HG03097 (cell line): ENCODE results near the gene APOBEC2.

ENCODE experiments used
- ATAC-seq: cut with Tn5 transposase; IDR thresholded peaks from one replicate; pipeline ENCODE4 v1.9.1; 2021; ENCODE audit not compliant: unreplicated experiment, low FRiP score

Gene APOBEC2

DNA sequence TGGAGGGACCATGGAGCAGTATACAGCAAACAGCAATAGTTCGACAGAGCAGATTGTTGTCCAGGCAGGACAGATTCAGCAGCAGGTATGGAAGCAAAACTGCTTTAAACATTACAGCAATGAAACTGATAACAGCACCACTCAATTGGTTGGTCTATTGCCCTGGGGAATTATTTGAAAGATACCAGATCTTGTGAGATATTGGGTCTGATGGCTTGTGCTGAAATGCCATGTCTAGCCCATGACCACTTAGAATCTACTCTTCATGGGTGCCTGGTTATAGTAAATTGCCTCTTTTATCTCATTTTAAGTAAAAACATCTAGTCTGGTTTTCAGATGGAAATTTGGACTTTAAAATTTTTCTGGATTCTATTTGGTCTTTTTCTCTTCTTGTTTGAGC lies 26.1 kb downstream of the APOBEC2 start:
- no peak for ATAC-seq

DNA sequence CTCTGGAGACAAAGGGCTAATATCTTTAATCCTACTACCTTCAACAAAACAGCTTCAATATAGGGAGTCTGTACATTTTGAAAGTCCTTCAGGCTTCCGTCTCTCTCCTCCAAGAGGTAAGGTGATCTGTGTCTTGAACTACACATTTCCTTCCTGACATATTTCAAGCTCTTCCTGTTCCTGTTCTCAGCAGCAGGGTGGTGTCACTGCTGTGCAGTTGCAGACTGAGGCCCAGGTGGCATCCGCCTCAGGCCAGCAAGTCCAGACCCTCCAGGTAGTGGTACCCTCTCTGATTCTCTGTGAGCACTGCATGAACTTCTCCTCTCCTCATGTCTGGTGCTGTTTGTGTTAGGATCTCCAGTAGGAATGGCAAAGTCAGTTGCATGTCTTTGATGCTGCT lies 27.6 kb downstream of the APOBEC2 start:
- no peak for ATAC-seq

DNA sequence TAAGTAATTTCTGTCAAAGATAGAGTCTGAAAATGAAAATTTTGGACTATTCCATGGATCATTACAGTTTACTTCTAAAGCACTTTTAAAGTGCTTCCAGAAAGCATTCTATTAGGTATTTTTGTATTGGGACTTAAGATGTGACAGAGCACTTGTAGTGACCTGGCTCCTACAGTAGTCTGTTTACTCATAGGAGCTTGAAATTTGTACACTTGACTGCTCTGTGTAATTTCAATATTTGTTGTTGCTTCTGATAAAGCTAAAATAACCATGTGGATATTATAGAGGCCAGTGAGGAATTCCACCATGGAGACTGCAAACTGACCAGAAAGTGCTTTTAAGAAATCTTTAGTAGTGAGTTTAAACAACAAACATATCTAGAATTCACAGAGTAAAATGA lies 30.1 kb downstream of the APOBEC2 start:
- no peak for ATAC-seq

DNA sequence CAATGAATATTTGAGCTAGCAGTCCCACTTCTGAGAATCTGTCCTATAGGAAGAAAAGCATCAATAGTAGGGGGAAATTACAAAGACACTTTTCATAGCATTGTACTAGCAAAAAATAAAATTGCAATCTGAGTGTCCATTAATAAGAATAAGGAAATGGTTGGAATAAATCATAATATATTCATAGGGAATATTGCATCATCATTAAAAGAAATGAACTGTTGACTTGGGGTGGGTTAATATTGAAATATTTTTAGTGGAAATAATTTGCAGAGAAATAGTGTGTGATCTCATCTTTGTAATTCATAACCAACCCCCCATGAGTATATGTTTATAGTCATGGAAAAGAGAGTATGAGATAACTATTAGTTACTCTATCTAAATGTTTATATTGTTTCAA lies 32.2 kb downstream of the APOBEC2 start:
- no peak for ATAC-seq

GRCh38 chr6:41088451-41088850 lies 35.4 kb downstream of the APOBEC2 start:
- ATAC-seq, result no peak

DNA sequence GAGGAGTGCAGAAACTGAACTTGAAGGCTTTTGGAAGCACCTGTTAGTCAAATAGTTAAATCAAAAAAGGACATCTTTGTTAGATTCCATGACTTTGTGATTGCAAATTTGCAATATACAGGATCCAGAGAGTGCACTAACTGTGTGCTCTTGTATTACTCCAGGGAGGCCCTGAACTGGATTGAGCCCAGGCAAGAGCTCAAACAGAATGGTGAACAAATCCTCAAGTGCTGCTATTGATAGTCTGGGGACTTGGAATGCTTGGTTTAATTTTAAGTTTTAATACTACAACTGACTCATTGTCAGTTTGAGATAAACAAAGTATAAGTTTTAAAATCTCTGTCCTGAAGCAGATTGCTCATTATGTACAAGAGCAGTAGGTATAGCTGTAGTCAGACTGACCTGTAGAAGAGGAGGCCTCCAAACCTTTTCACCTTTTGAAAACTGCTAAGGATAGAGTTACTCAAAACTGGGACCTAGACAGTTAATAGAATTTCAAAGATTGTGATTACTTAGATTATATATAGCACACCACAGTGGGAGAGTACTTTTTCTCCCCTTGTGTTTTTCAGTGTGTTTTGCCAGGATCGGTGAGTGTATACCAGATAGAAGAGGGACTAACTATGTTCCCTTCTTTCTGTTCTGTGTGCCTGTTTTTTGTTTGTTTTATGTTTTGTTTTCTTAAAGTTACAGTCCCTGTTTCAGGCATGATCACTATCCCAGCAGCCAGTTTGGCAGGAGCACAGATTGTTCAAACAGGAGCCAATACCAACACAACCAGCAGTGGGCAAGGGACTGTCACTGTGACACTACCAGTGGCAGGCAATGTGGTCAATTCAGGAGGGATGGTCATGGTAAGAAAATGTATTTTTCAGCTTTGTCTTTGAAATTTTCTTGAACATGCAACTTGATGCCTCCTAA lies 38.1 kb downstream of the APOBEC2 start:
- no peak for ATAC-seq

DNA sequence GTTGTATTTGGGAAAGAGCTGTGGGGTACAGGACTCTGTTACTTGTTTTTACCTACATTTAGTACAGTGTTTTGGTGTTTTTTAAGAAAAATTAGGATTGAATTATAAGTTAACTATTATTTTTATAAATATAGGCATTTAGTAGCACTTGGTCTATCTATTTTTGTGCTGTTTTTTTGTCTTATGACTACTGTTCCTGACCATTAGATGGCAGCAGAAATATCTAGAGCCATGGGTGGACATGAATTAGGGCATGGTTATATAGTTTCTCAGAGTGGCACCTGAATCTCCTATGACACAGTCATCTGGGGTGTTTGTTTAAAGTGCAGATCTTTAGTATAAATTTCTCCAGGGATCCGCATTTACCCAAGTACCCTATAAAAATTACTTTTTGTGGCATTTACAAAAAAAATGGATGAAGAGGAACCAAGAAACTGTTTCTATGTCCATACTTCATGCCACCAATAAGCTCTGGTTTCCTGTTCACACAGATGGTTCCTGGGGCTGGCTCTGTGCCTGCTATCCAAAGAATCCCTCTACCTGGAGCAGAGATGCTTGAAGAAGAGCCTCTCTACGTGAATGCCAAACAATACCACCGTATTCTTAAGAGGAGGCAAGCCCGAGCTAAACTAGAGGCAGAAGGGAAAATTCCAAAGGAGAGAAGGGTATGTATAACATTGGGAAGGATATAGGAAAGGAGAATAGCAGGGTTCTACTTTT lies 39.6 kb downstream of the APOBEC2 start:
- ATAC-seq, result no peak

DNA sequence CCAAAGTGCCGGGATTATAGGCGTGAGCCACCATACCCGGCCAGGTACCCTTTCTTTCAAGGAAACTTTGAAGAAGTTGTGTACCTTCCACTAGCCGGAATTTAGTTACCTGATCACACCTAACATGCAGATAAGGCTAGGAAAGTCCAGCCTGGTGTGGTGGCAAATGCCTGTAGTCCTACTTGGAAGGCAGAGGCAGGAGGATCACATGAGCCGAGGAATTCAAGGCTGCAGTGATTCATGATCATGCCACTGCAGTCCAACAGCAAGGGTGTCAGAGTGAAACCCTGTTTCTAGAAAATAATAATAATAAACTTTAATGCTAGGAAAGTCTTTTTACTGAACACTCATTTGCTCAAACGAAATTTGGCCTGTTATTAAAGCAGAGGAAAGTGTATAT lies 40.7 kb downstream of the APOBEC2 start:
- ATAC-seq, result no peak

DNA sequence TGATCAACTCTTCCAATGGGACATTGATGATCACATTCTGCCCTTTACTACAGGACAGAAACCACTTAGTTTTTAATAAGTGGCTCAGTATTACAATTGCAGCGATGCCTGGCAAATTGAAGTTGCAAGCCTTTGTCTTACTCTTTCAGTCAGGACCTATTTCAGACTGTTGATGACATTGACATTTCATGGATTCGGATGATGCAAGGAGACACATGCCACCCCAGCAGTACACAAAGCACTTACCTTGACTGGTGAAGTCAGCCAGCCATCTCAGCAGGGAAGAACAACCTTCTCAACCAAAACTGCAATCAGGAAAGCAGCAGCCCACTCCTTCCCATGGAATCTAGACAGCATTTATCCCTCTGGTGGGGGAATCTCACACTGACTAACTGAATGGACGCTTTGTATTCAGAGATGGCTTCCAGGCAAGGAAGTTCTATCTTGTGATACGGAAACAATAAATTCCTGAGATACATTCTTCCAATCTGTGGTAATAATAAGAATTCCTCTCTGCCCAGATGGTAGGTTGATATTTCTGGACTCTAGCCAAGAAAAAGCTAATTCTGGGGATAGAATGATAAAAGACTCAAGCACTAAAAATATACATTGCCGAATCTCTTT lies 44.6 kb downstream of the APOBEC2 start:
- no peak for ATAC-seq

DNA sequence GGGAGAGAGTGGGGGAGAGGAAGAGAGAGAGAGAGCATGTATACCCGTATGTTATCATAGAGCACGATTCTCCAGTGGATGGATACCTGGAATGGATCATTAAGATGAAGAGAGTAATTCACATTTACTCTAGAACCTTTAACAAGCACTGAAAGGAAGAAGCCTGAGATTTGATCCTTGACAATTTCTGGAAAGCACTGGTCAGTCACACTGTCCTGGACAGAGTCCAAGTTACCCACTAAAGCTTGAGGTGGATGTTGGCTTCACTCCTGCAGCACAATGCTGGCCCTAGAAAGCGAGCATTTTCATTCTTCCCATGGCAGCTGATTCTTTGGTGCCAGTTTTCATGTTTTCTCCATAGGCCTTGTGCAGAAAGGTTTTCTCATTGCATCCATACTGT lies 45.4 kb downstream of the APOBEC2 start:
- no peak for ATAC-seq

- ATAC-seq, result no peak
These were observed 47.9 kb downstream of the APOBEC2 start for GRCh38 chr6:41100871-41101287.

DNA sequence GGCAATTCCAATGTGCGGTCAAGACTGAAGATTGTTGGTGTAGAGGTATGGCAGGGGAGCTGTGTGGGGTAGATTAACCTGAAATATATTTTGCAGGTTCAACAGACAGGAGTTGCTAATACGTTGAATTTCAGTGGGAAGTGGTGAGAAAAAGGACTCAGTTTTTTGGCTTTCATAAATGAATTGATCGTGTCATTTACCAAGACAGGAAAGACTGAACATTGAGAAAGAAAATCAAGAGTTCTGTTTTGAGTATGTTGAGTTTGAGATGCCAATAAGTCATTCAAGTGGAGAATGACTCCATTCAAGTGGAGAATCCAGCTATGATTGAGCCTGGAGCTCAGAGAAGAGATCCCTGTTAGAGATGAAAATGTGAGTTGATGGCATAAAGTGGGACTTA lies 50.8 kb downstream of the APOBEC2 start:
- ATAC-seq, result no peak

GRCh38 chr6:41111017-41111416 lies 58.0 kb downstream of the APOBEC2 start:
- ATAC-seq, result no peak
